ENCODE data around the gene RFK. TPM values are rescaled to one million over a fixed set of nuclear protein-coding genes. Genes with fewer than 3 reads are reported as not detected.
A peak's percentile ranks its signal among the peaks of the same experiment; 100 is the strongest.

The RFK gene
- total RNA-seq, 3 donors from 2014 or later: 12.2 to 26.2 (median 23.9) TPM

- no peak for DNase-seq (ENCODE audit: low spot score in 2 of 2)
- Histone ChIP-seq H3K27me3 (no peaks in the 10 kb centered on the region), H3K27ac (peak overlapping the region in 1 of 2 donors; percentile 14), H3K4me3 (no peak overlapping the region), H3K36me3 (no peaks in the 10 kb centered on the region), H3K4me1 (no peaks in the 10 kb centered on the region), H3K9me3 (no peaks in the 10 kb centered on the region)
- intact Hi-C loops (cut with DNase I; ENCODE audit: low total_unique reads): no loop called here
- no peak for TF ChIP-seq CTCF (IDR thresholded peaks at IDR 0.05)
- no peak for TF ChIP-seq POLR2A (IDR thresholded peaks at IDR 0.05)
- no peak for TF ChIP-seq POLR2AphosphoS5 (IDR thresholded peaks at IDR 0.05)
Observed at GRCh38 chr9:76400534-76401096, 6.4 kb upstream of the RFK start.

GRCh38 chr9:76399856-76400255 is 5.6 kb upstream of the RFK start:
- H3K4me3 ChIP-seq: no peak overlapping the region
- TF ChIP-seq CTCF (IDR thresholded peaks at IDR 0.05) (no peak), POLR2AphosphoS5 (IDR thresholded peaks at IDR 0.05) (no peak), POLR2A (IDR thresholded peaks at IDR 0.05) (no peak)
- DNase-seq (ENCODE audit: low spot score in 2 of 2): no peak
- H3K27me3 ChIP-seq: no peaks in the 10 kb centered on the region
- no peak overlapping the region for H3K27ac ChIP-seq
- intact Hi-C loops (cut with DNase I; ENCODE audit: low total_unique reads): no loop called here
- no peaks in the 10 kb centered on the region for H3K36me3 ChIP-seq
- H3K4me1 ChIP-seq: no peaks in the 10 kb centered on the region
- H3K9me3 ChIP-seq: no peaks in the 10 kb centered on the region

GRCh38 chr9:76396597-76396996 is 2.4 kb upstream of the RFK start:
- intact Hi-C loops (cut with DNase I; ENCODE audit: low total_unique reads): no loop called here
- no peak for TF ChIP-seq POLR2AphosphoS5 (IDR thresholded peaks at IDR 0.05)
- TF ChIP-seq CTCF (IDR thresholded peaks at IDR 0.05): no peak
- no peak for TF ChIP-seq POLR2A (IDR thresholded peaks at IDR 0.05)

GRCh38 chr9:76396144-76396543 is 1.9 kb upstream of the RFK start:
- H3K27me3 ChIP-seq: no peaks in the 10 kb centered on the region
- TF ChIP-seq POLR2A (IDR thresholded peaks at IDR 0.05): no peak
- TF ChIP-seq POLR2AphosphoS5 (IDR thresholded peaks at IDR 0.05): no peak
- TF ChIP-seq CTCF (IDR thresholded peaks at IDR 0.05): no peak
- DNase-seq (ENCODE audit: low spot score in 2 of 2): no peak
- H3K9me3 ChIP-seq: peaks cover 0 to 6% of the 10 kb centered on the region in 2 donors
- H3K36me3 ChIP-seq: no peaks in the 10 kb centered on the region
- H3K4me3 ChIP-seq: no peak overlapping the region
- no peaks in the 10 kb centered on the region for H3K4me1 ChIP-seq
- intact Hi-C loops (cut with DNase I; ENCODE audit: low total_unique reads): no loop called here
- no peak overlapping the region for H3K27ac ChIP-seq

More at GRCh38 chr9:76396597-76396996, 2.4 kb upstream of the RFK start:
- no peak for DNase-seq (ENCODE audit: low spot score in 2 of 2)
- Histone ChIP-seq H3K36me3 (no peaks in the 10 kb centered on the region), H3K4me3 (no peak overlapping the region), H3K4me1 (no peaks in the 10 kb centered on the region), H3K9me3 (peaks cover 0 to 6% of the 10 kb centered on the region in 2 donors), H3K27me3 (no peaks in the 10 kb centered on the region), H3K27ac (no peak overlapping the region)

GRCh38 chr9:76395381-76395780 is 1.2 kb upstream of the RFK start:
- H3K27me3 ChIP-seq: no peaks in the 10 kb centered on the region
- no peaks in the 10 kb centered on the region for H3K4me1 ChIP-seq
- peaks cover 0 to 6% of the 10 kb centered on the region in 2 donors for H3K9me3 ChIP-seq
- no peaks in the 10 kb centered on the region for H3K36me3 ChIP-seq
- no peak for TF ChIP-seq POLR2AphosphoS5 (IDR thresholded peaks at IDR 0.05)
- TF ChIP-seq CTCF (IDR thresholded peaks at IDR 0.05): no peak
- no peak for TF ChIP-seq POLR2A (IDR thresholded peaks at IDR 0.05)
- H3K27ac ChIP-seq: peak overlapping the region in 1 of 2 donors; percentile 94
- intact Hi-C loops (cut with DNase I; ENCODE audit: low total_unique reads): no loop called here
- H3K4me3 ChIP-seq: peak overlapping the region; percentile 80 to 91 (median 81)
- DNase-seq (ENCODE audit: low spot score in 2 of 2): no peak
